Measurements from ENCODE around the gene MICAL2.

The MICAL2 gene

DNA sequence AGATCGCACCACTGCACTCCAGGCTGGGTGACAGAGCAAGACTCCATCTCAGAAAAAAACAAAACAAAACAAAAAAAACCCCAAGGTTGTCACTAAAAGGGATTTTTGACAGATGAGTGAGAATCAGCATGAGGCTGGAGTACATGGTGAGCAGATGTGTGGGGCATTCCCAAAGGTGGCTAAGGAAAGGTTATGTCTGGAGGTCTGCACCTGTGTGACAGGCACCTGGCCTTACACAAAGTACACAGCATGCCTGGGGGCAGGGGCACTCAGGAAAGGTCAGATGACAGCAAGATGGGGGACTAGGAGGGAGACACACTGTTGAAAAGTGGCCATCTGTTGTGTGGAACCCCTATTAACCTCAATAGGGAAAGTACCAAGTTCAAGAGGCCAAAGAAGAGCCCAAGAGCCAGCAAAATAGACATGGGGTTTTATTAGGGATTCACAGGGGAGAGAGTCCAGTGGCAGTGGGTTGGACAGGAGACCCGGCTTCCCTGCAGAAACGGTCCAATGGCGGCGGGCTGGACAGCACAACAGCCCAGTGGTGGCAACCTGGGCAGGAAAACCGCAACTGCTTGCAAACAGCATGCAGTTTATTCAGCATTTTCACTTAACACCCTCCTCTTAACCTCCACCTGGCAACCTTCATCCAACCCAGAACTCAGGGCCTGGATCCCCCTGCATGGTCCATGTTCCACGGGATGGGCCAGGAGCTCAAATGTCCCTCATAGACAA is 101.1 kb downstream of the MICAL2 start:
- no peak for DNase-seq (ENCODE audit: low read depth)

DNA sequence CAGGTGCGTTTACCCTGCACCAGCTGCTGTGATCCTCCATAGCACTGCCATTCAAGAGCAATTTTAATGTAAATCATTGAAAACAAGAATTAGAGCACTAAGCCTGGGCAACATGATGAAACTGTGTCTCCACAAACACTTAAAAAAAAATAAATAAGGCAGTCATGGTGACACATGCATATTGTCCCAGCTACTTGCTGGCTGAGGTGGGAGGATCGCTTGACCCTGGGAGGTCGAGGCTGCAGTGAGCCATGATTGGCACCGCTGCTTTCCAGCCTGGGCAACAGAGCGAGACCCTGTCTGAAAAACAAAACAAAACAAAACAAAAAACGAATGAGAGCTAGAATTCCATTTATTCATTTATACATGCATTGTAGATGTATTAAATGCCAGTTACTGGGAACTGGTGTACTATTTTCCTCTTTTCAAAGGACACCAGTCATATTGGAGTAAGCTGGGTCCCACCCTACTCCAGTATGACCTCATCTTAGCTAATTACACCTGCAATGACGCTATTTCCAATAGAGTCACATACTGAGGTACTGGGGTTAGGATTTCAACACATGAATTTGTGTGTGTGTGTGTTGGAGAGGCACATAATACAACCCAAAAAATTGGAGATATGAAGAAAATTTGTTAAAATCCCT is 101.9 kb downstream of the MICAL2 start:
- no peak for DNase-seq (ENCODE audit: low read depth)

GRCh38 chr11:12212821-12213185 is 102.4 kb downstream of the MICAL2 start:
- no peak for DNase-seq (ENCODE audit: low read depth)

- DNase-seq (ENCODE audit: low read depth), result no peak
These were observed 103.5 kb downstream of the MICAL2 start for GRCh38 chr11:12213883-12214282.

DNA sequence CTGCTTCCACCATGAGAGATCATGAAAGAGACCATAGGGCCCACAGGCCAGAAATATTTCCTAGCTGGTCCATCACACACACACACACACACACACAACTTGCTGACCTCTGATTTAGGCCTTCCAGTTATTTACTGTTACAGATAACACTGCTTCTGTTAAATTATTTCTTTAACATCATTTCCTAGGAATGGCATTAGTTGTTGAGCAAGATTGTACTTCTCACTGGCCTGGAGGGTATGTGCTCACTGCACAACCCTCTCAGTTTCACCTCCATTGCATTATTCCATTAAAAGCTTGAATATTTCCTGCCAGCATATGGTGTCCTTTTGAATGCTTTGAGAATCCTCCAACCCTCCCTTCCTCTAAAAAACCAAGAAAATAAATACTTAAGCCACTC is 104.4 kb downstream of the MICAL2 start:
- DNase-seq (ENCODE audit: low read depth), result no peak

GRCh38 chr11:12215181-12215593 is 104.8 kb downstream of the MICAL2 start:
- DNase-seq (ENCODE audit: low read depth), result no peak

DNA sequence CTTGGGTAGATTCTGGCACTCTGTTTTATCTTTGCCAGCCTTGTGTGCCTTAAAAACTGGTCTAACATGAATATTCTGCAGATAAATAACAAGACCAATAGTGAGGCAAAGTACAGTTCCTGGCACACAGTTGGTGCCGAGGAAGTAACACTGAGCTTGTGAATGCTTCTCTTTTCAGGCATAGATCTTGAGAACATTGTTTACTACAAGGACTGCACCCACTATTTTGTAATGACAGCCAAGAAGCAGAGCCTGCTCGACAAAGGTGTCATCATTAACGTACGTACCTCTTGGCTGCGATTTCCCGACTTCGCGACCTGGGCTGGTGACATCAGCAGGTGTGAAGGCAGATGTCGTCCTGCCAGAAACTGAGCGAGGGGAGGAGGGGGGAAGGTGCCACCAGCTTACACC is 105.7 kb downstream of the MICAL2 start:
- DNase-seq (ENCODE audit: low read depth), result no peak

DNA sequence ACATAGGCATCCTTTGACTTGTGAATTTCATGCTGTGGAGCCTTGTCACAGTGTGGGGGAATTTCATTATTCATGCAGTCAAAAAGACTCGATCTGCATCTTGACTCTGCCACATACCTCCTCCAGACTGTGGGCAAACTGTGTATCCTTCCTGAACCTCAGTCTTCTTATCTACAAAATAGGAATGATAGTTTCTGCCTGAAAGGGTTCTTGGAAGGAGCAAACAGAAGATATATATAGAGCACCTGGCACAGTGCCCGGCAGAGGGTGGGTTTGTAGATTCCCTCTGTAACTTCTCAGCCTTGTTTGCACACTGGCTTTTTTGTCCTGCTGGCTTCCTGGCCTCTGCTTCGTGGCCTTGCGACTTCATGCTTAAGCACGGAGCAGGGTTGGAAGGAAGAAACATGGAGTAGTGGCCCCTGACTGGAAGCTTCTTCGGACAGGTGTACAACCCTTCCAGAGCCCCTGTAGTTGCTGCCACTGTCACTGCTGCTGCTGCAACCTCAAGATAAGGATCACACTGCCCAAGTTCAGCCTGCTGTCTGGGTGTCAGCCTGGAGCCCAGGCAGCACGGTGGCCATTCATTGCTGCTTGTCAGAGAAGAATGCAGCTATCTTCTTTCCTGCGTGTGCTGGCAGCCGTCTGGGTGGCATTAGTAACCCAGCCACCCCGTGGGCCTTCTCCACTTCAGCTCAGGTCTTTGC is 106.4 kb downstream of the MICAL2 start:
- DNase-seq (ENCODE audit: low read depth), result no peak

- no peak for DNase-seq (ENCODE audit: low read depth)
These were observed 107.5 kb downstream of the MICAL2 start for GRCh38 chr11:12217879-12218278.

DNA sequence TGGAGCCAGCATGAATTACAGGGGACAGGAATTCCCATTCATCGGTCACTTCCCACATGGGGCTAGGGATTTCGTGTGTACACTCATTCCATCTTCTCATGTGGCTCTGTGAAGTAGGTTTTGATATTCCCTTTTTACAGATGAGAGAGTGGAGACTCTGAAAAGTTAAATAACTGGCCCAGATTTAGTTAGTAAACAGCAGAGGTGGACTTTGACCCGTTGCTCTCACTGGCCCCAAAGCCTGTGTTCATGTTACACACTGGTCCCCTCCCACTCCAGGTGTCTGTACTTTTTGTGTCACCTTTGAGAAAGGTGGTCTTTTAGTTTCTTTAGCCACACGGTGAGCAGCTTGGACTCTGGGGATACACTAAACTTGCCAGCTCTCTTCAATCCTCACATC is 108.5 kb downstream of the MICAL2 start:
- DNase-seq (ENCODE audit: low read depth), result no peak

GRCh38 chr11:12219757-12220156 is 109.4 kb downstream of the MICAL2 start:
- DNase-seq (ENCODE audit: low read depth), result no peak

GRCh38 chr11:12220305-12220704 is 109.9 kb downstream of the MICAL2 start:
- DNase-seq (ENCODE audit: low read depth), result no peak

DNA sequence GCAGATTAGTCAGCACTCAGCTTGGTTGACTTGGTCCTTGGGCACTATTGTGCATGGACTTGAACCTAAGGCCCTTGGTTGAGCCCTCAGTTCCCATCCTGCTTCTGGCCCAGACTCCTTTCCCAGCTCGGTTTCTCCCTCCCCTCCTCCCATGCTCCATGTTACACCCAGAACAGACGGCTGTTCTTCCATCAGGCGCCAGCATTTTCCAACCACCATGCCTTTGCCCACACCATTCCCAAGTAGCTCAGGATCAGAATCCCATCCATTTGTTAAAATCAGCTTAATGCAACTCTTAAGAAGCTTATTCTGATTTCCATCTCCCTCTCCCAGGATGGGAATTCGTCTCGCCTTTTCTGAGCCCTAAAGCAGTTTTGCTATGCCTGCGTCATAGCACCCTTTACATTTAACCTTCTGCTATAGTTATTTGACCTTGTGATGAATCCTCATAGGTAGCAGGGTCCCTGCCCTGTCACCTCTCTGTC is 110.7 kb downstream of the MICAL2 start:
- DNase-seq (ENCODE audit: low read depth), result no peak

DNA sequence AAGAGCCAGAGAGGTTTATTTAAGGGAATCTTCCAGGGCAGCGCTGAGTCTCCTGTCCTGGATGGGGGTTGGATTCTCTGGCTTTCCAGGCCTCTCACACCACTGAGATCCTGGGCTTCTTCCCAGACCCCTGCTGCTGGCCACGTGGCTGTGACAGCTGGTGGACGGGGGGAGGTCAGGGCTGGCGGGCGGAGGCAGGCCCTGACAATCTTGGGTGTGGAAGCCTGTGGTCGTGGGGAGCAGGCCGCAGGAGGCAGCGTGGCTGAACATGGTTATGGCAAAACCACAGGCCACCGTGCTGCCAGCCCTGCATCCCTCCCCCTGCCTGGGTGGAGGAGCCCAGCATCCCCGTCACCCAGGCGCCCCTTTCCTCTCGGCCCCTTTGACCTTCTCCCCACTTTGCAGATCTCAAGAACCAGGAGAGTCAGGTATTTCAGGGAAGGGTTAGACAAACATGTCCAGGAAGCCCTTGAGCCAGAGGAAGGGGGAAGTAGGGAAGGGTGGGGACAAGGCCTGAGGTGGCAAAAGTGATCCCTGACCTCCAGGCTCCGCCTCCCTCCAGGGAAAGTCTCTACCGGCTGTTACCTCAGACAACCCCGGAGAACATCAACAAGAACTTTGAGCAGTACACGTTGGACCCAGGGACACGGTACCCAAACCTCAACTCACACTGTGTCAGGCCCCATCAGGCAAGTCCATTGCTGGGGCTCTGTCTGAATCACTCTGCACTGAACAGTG is 111.8 kb downstream of the MICAL2 start:
- DNase-seq (ENCODE audit: low read depth), result no peak

DNA sequence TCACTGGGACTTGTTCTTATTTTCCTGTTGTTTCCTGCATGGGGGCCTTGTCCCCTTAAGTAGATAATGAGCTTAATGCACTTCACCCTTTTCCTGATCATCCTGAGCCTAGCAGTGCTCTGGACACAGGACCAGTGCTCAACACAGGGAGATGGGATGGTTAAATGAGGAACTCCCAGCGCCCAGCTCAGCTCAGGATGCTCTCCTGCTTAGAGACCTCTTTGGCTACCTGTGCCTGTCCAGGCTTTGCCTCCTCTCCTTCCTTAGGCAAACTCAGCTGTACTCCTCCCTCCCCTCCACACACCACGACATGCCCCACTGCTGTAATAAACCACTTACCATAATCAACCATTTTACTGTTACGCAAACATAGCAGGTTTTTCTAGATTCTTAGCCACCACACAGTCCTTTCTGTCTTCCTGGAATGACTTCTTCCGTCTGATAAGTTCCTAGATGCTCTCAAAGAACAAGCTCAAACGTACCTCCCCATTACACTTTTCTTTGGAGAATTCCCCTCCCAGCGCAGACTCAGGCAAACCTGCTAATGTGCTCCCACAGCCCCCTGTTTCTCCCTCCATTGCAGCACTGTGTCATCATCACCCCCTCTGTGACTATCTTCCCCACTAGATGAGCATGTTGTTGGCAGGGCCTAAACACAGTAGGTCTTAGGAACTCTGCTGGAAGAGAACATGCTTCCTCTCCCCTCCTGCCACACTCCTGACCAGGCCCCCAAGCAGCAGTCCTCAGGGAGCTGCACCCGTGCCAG is 113.6 kb downstream of the MICAL2 start:
- no peak for DNase-seq (ENCODE audit: low read depth)

DNA sequence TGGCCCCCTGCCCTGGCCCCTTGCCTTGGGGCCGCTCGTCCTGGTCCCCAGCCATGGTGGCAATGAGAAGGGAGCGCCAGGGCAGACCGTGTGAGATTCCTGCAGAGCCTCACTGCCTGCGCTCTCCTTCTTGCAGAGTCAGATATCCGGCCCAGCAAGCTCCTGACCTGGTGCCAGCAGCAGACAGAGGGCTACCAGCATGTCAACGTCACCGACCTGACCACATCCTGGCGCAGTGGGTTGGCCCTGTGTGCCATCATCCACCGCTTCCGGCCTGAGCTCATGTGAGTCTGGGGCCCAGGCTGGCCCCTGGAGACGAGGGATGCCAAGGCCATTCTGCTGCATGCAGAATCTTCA is 114.1 kb downstream of the MICAL2 start:
- peak; percentile 74 for DNase-seq (ENCODE audit: low read depth)

DNA sequence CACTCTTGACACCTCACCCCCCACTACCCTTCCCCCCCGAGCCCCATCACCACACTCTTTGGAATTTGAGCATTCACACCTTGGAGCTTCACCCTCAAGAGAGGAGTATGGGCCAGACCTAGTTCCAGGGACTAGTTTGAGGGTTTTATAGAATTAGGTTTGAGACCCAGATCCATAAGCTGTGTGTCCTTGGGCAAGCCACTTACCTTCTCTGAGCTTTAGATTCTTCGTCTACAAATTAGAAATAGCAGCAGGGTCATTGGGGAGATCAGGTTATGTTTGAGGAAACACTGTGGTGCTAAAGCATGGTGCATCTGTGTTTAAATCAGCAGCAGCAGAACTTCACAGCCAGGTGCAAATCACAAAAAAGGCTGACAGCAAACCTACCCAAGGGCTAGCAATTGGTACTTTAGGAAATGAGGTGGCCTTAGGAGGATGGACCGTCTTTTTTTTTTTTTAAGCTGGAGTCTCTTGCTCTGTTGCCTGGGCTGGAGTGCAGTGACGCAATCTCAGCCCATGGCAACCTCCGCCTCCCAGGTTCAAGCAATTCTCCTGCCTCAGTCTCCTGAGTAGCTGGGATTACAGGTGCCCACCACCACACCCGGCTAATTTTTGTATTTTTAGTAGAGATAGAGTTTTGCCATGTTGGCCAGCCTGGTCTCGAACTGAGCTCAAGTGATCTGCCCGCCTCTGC is 114.8 kb downstream of the MICAL2 start:
- no peak for DNase-seq (ENCODE audit: low read depth)

DNA sequence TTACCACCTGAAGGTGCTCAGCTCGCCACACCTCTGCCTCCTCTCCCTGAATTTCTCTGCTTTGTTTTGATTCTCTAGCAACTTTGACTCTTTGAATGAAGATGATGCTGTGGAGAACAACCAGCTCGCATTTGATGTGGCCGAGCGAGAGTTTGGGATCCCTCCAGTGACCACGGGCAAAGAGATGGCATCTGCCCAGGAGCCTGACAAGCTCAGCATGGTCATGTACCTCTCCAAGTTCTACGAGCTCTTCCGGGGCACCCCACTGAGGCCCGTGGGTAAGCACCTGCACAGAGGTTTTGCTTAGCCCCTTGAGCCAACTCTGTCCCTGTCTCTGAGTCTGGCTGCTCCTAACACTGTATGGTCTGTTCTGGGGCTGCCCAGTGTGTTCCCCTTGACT is 115.7 kb downstream of the MICAL2 start:
- no peak for DNase-seq (ENCODE audit: low read depth)

- no peak for DNase-seq (ENCODE audit: low read depth)
These were observed 119.2 kb downstream of the MICAL2 start for GRCh38 chr11:12229450-12230229.

DNA sequence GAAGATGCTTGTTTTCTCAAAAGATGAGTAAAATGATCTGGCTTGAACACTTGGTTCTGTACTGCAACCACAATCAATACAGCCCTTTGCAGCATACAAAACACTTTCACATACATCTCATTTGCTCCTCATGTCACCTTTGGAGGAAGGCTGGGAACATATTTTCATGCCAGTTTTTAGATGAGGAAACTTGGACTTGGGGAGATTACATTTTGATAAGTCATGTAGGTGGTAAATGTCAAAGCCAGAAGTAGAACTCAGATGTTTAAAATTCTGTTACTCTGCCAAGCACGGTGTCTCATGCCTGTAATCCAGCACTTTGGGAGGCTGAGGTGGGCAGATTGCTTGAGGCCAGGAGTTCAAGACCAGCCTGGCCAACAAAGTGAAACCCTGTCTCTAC is 121.8 kb downstream of the MICAL2 start:
- DNase-seq (ENCODE audit: low read depth), result no peak

Data from stimulated activated CD8-positive, alpha-beta memory T cell treated with anti-CD3 and anti-CD28 coated beads, Interleukin-12 subunit alpha, Interleukin-12 subunit beta, amount 100 ng/mL, for 1 hour (primary cell).